SK-N-SH (cell line): ENCODE measurements around the gene PLIN4. TPM values are rescaled to one million over a fixed set of nuclear protein-coding genes. Genes with fewer than 3 reads are reported as not detected.

ENCODE experiments used
- CTCF ChIA-PET: fragments of 300-600, 350-600 bp; formaldehyde crosslinking; extraction: SDS; loops from one replicate; lab custom pipeline; 2021; lab: Yijun Ruan, JAX
- POLR2A ChIA-PET: fragments of 350-600 bp; sonication (Branson Sonifier 250); formaldehyde crosslinking; extraction: SDS; loops from one replicate; lab custom pipeline; 2020; ENCODE audit warnings: antibody characterized with exemption, inconsistent platforms; lab: Yijun Ruan, JAX
- DNase-seq: peaks from one replicate; pipeline ENCODE4 v3.0.0; 2012
- H2AFZ ChIP-seq: fragments of 200-600 bp; sonication (generic); 2 replicates; pipeline ENCODE4 v1.8.1; 2016; ENCODE audit warnings: antibody characterized with exemption, mild to moderate bottlenecking, low read depth
- H3F3A ChIP-seq: fragments of 200-600 bp; sonication (generic); replicated peaks from 2 replicates; pipeline ENCODE3; 2016; ENCODE audit warnings: antibody characterized with exemption, mild to moderate bottlenecking; ENCODE audit not compliant: insufficient read depth
- H3K27ac ChIP-seq, 2 experiments: fragments of 200-500 bp in 1 of 2; fragments of 200-600 bp in 1 of 2; sonication (Bioruptor generic) in 1 of 2; sonication (generic), shearing (Covaris generic) in 1 of 2; 2 replicates each; pipeline versions ENCODE4 v1.5.1 to v1.6.1; 2014 to 2016; ENCODE audit warnings: low read depth in 2 of 2, inconsistent platforms in 1 of 2, low read length in 1 of 2, mild to moderate bottlenecking in 1 of 2, mixed read lengths in 1 of 2
- H3K27me3 ChIP-seq: fragments of 200-600 bp; sonication (generic), shearing (Covaris generic); 2 replicates; pipeline ENCODE4 v1.6.1; 2016; ENCODE audit warnings: mixed run types; ENCODE audit not compliant: insufficient read depth
- H3K36me3 ChIP-seq, 2 experiments: fragments of 200-500 bp in 1 of 2; fragments of 200-600 bp in 1 of 2; sonication (Bioruptor generic) in 1 of 2; sonication (generic) in 1 of 2; replicated peaks in 1 of 2; 2 replicates each; pipeline versions ENCODE3 to v1.5.1; 2014 to 2016; ENCODE audit warnings: low read length in 1 of 2, mild to moderate bottlenecking in 1 of 2; ENCODE audit not compliant: insufficient read depth in 2 of 2, control insufficient read depth in 1 of 2
- H3K4me1 ChIP-seq, 2 experiments: fragments of 200-500 bp in 1 of 2; fragments of 200-600 bp in 1 of 2; sonication (Bioruptor generic) in 1 of 2; sonication (generic), shearing (Covaris generic) in 1 of 2; 2 replicates each; pipeline versions ENCODE4 v1.5.1 to v1.6.1; 2014 to 2016; ENCODE audit warnings: low read depth in 1 of 2, low read length in 1 of 2, mixed run types in 1 of 2; ENCODE audit not compliant: insufficient read depth in 2 of 2, control insufficient read depth in 1 of 2
- H3K4me2 ChIP-seq: fragments of 200-600 bp; sonication (generic), shearing (Covaris generic); 2 replicates; pipeline ENCODE4 v1.6.1; 2017; ENCODE audit warnings: mixed run types
- H3K4me3 ChIP-seq, 2 experiments: fragments of 200-500 bp in 1 of 2; fragments of 200-600 bp in 1 of 2; sonication (Bioruptor generic) in 1 of 2; sonication (generic), shearing (Covaris generic) in 1 of 2; 2 replicates each; pipeline versions ENCODE4 v1.5.1 to v1.8.1; 2014 to 2016; ENCODE audit warnings: low read depth in 2 of 2, inconsistent platforms in 1 of 2, low read length in 1 of 2, mild to moderate bottlenecking in 1 of 2, mixed read lengths in 1 of 2, moderate library complexity in 1 of 2
- H3K79me2 ChIP-seq: fragments of 200-600 bp; sonication (generic); 2 replicates; pipeline ENCODE4 v1.8.1; 2017; ENCODE audit warnings: mild to moderate bottlenecking; ENCODE audit not compliant: insufficient read depth
- H3K9ac ChIP-seq: fragments of 200-600 bp; sonication (generic); 2 replicates; pipeline ENCODE4 v1.6.1; 2017; ENCODE audit warnings: mixed run types
- H3K9me2 ChIP-seq: fragments of 200-600 bp; sonication (generic); 2 replicates; pipeline ENCODE4 v1.6.1; 2017; ENCODE audit warnings: mixed run types
- H3K9me3 ChIP-seq: fragments of 200-600 bp; sonication (generic); 2 replicates; pipeline ENCODE4 v1.6.1; 2017; ENCODE audit warnings: mixed run types, mild to moderate bottlenecking, moderate library complexity
- H4K20me1 ChIP-seq: fragments of 200-600 bp; sonication (generic); 2 replicates; pipeline ENCODE4 v1.6.1; 2017; ENCODE audit warnings: mild to moderate bottlenecking, mixed run types; ENCODE audit not compliant: insufficient read depth
- CHD2 ChIP-seq: fragments of 150-350 bp; IDR thresholded peaks from 2 replicates; pipeline ENCODE4 v1.6.1; 2018; ENCODE audit warnings: low read length; ENCODE audit not compliant: partially characterized antibody
- EZH2phosphoT487 ChIP-seq: fragments of 200-600 bp; sonication (generic); IDR thresholded peaks from 2 replicates; pipeline ENCODE4 v1.6.1; 2017; ENCODE audit warnings: low read depth, mixed run types, mild to moderate bottlenecking, antibody characterized with exemption, moderate library complexity, borderline replicate concordance
- FOSL2 ChIP-seq: IDR thresholded peaks from 2 replicates; pipeline ENCODE4 v1.4.0; 2012; ENCODE audit warnings: low read depth, mild to moderate bottlenecking, moderate library complexity, borderline replicate concordance
- FOXJ3 ChIP-seq: sonication (generic); formaldehyde crosslinking; IDR thresholded peaks from 2 replicates; pipeline ENCODE4 v1.5.1; 2020; ENCODE audit warnings: mild to moderate bottlenecking, missing genetic modification reagents
- GATA2 ChIP-seq: sonication (generic); formaldehyde crosslinking; IDR thresholded peaks from 2 replicates; pipeline ENCODE4 v1.5.0; 2020; ENCODE audit warnings: mild to moderate bottlenecking, missing genetic modification reagents
- MAX ChIP-seq: IDR thresholded peaks from 2 replicates; pipeline ENCODE4 v1.4.0; 2012; ENCODE audit warnings: low read depth
- NFIC ChIP-seq: IDR thresholded peaks from 2 replicates; pipeline ENCODE4 v1.4.0; 2012; ENCODE audit warnings: borderline replicate concordance
- NRF1 ChIP-seq: IDR thresholded peaks from 2 replicates; pipeline ENCODE4 v1.6.1; 2012; ENCODE audit warnings: low read depth, mild to moderate bottlenecking, low read length
- POLR2AphosphoS5 ChIP-seq: IDR thresholded peaks from 2 replicates; pipeline ENCODE4 v1.6.1; 2012; ENCODE audit warnings: low read depth, low read length
- RAD21 ChIP-seq: IDR thresholded peaks from 2 replicates; pipeline ENCODE4 v1.6.1; 2012; ENCODE audit warnings: mild to moderate bottlenecking, low read length
- RXRA ChIP-seq: IDR thresholded peaks from 2 replicates; pipeline ENCODE4 v1.4.0; 2012; ENCODE audit warnings: low read depth, mild to moderate bottlenecking, borderline replicate concordance
- TAF1 ChIP-seq: IDR thresholded peaks from 2 replicates; pipeline ENCODE4 v1.6.1; 2012; ENCODE audit warnings: low read depth, mild to moderate bottlenecking, low read length, moderate library complexity, borderline replicate concordance
- USF1 ChIP-seq: IDR thresholded peaks from 2 replicates; pipeline ENCODE4 v1.4.0; 2012; ENCODE audit warnings: low read depth, borderline replicate concordance
- YY1 ChIP-seq: IDR thresholded peaks from 2 replicates; pipeline ENCODE4 v1.4.0; 2012; ENCODE audit warnings: low read depth, mild to moderate bottlenecking
- WGBS: methylation state at CpG from one replicate; pipeline ENCODE4 v1.1.6; 2017; ENCODE audit warnings: low lambda C conversion rate; 5-methylcytosine and 5-hydroxymethylcytosine counted together
- polyA plus RNA-seq, 3 experiments: library from polyadenylated mRNA; depleted of rRNA; stranded (reverse); fragments of >200 nt; gene quantifications; 2 replicates each; pipeline ENCODE4 v1.2.3, GENCODE V29; 2012

The PLIN4 gene
- polyA plus RNA-seq, 1 of the 3 experiments (the other 2 are of a cell fraction): 0.07 TPM

GRCh38 chr19:4494691-4495064, 23.6 kb downstream of the PLIN4 start:
- Histone ChIP-seq H3F3A (no peaks in the 10 kb centered on the region), H3K4me1 (no peaks in the 10 kb centered on the region), H3K4me3 (no peak overlapping the region), H3K79me2 (no peaks in the 10 kb centered on the region; the same call in 1 of the 2 replicates), H3K4me2 (no peak overlapping the region), H3K36me3 (peaks cover 15 to 41% of the 10 kb centered on the region in 2 experiments), H3K9me2 (no peaks in the 10 kb centered on the region), H3K27me3 (no peaks in the 10 kb centered on the region), H3K9ac (no peak overlapping the region), H3K9me3 (no peaks in the 10 kb centered on the region), H3K27ac (no peak overlapping the region), H4K20me1 (no peaks in the 10 kb centered on the region), H2AFZ (no peak overlapping the region)
- WGBS: 98% methylated on average over 8 of the region's 8 CpGs
- POLR2A ChIA-PET: interaction anchor here (1.4 kb wide), 1 partner anchor 9 kb away, joined by 3 read pairs; no protein-coding TSS in a partner anchor
- DNase-seq: no peak
- TF ChIP-seq EZH2phosphoT487: no peak
- TF ChIP-seq GATA2 (CRISPR knock-in tag): no peak
- no peak for TF ChIP-seq NRF1
- no peak for TF ChIP-seq YY1
- TF ChIP-seq POLR2AphosphoS5: no peak
- TF ChIP-seq FOXJ3: no peak
- TF ChIP-seq MAX: no peak
- TF ChIP-seq NFIC: no peak
- TF ChIP-seq USF1: no peak
- TF ChIP-seq CHD2: no peak
- no peak for TF ChIP-seq RAD21
- no peak for TF ChIP-seq FOSL2
- no peak for TF ChIP-seq RXRA
- CTCF ChIA-PET: interaction anchor here (1.0 kb wide), 1 partner anchor 30 kb away, joined by 5 read pairs; no protein-coding TSS in a partner anchor

GRCh38 chr19:4493929-4494690, 24.2 kb downstream of the PLIN4 start:
- TF ChIP-seq TAF1 (no peak), NRF1 (no peak), RXRA (no peak)
- ChIA-PET CTCF (interaction anchor here (1.0 kb wide), 1 partner anchor 31 kb away, joined by 5 read pairs; no protein-coding TSS in a partner anchor), POLR2A (interaction anchor here (1.4 kb wide), 1 partner anchor 10 kb away, joined by 3 read pairs; no protein-coding TSS in a partner anchor)
- H3K27ac ChIP-seq: no peak overlapping the region
- DNase-seq: no peak
- peaks cover 18 to 41% of the 10 kb centered on the region in 2 experiments for H3K36me3 ChIP-seq
- no peaks in the 10 kb centered on the region for H3K27me3 ChIP-seq
- no peaks in the 10 kb centered on the region for H4K20me1 ChIP-seq
- H2AFZ ChIP-seq: no peak overlapping the region
- no peaks in the 10 kb centered on the region for H3K4me1 ChIP-seq
- no peaks in the 10 kb centered on the region; the same call in 1 of the 2 replicates for H3K79me2 ChIP-seq
- H3K4me2 ChIP-seq: no peak overlapping the region
- no peak overlapping the region for H3K4me3 ChIP-seq
- H3K9me3 ChIP-seq: no peaks in the 10 kb centered on the region
- WGBS: 95% methylated on average over 56 of the region's 61 CpGs
- H3K9me2 ChIP-seq: no peaks in the 10 kb centered on the region
- no peak overlapping the region for H3K9ac ChIP-seq
- no peaks in the 10 kb centered on the region for H3F3A ChIP-seq
